GM10266 (cell line): ENCODE results near the gene GPR68.

Experiments
- DNase-seq: peaks from one replicate; pipeline ENCODE4 v3.0.0; 2012; ENCODE audit errors: extremely low spot score
- TF ChIP-seq, protein P1 (sequence below): IDR thresholded peaks from 2 replicates; pipeline ENCODE4 v1.5.1; 2012; ENCODE audit warnings: mild to moderate bottlenecking, low read depth; ENCODE audit not compliant: control insufficient read depth, insufficient read depth; ENCODE audit errors: missing control alignments

GPR68 gene

DNA sequence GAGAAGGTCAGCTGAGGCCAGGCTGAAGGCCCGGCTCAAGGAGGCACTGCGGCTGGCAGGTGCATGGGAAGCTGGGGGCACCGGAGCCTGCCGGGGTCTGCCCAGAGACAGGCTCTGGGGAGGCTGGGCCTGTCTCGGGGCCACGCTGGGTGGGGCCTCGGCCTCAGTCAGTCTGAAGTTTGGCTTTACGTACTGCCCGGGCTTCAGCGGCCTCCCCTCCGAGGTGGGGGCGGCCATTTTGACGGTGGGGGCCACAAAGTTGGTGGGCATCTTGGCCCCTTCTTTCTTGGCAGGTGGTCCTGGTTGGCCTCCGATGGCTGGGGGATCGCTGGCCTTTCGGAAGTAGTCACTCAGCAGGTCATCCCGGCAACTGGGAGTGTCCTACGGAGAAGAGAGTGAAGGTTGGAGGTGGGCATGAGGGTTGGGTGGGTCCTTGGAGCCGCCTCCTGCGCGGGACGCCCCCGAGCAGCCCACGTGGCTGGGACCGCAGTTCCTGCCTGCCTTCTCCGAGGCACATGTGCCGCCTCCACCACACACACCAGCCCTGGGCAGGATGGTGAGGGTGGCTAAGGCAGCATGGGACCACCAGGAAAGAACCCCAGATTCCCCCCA, 28.9 kb upstream of the GPR68 start:
- DNase-seq: no peak
- TF ChIP-seq, protein P1, sequence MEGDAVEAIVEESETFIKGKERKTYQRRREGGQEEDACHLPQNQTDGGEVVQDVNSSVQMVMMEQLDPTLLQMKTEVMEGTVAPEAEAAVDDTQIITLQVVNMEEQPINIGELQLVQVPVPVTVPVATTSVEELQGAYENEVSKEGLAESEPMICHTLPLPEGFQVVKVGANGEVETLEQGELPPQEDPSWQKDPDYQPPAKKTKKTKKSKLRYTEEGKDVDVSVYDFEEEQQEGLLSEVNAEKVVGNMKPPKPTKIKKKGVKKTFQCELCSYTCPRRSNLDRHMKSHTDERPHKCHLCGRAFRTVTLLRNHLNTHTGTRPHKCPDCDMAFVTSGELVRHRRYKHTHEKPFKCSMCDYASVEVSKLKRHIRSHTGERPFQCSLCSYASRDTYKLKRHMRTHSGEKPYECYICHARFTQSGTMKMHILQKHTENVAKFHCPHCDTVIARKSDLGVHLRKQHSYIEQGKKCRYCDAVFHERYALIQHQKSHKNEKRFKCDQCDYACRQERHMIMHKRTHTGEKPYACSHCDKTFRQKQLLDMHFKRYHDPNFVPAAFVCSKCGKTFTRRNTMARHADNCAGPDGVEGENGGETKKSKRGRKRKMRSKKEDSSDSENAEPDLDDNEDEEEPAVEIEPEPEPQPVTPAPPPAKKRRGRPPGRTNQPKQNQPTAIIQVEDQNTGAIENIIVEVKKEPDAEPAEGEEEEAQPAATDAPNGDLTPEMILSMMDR: no peak

DNA sequence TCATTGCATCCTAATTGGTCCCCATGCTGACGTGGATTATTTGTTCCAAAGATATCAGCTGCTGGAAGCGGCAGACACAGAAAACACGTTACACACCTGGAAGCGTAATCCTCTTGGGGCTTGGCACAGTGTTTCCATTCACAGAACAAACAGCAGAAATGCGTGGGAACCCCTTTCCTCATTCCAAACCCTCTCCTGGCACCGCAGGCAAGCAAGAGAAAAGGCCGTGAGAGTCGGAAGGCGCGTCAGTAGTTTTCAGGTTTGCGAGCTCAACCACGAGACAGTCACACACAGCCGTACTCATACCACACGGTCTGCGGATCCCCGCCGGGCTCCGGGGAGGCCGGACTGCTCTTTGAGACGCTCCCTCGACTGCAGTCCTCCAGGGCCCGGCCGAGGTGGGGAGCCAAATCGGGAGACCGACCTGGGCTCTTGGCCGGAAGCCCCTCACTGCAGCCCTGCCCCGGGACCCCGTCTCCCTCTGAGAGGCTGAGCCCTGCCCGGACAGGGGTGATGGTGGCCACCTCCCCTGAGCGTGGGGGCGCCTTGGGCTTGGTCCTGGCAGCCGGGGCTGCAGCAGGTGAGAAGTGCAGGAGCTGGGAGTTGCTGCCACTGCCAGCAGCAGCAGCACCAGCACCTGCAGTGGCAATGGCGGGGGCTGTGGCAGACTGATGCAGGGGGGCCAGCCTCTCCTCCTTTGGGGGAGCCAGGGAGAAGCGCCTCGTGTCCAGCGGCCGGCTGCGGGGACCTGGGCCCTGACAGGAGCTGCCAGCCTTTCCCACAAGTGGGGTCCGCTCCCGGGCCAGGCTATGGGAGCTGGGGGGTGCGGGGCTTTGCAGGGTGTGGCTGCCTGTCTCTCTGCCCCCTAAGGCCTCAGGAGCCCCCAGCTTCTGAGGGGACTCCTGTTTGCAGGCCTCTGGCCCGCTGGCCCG, 28.1 kb upstream of the GPR68 start:
- TF ChIP-seq, protein P1: no peak
- DNase-seq: no peak

DNA sequence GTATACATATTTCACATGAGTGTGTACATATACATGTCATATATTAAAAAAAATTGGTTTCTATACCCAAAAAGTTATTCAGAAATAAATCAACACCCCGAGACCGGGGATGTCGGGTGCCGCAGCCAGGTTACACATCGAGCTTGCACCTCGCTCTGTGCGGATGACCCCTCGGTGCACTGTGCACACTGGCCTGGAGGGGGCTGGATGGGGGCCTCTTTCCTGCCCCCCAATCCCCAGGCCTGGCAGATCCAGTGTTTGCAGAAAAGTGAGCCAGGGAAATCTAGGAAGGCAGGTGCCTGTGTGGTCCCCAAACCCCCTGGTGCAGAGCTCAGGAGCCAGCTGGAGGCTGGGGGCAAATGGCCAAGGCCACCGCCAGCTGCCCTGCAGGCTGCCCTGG, 27.1 kb upstream of the GPR68 start:
- TF ChIP-seq, protein P1: no peak
- no peak for DNase-seq

DNA sequence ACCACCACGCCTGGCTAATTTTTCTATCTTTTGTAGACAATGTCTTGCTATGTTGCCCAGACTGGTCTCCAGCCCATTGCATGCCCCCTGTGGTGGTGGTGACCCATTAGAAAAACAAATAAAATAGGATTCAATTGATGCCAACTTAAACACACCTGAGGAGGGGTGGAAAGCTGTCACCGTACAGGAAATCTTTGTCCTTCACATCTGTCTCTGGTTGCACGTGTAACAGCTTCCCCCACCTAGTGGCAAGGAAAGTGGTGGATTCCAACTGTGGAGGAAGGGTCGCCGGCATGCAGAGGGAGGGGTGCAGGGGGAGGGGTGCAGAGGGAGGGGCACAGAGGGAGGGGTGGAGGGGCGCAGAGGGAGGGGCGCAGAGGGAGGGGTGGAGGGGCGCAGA, 26.1 kb upstream of the GPR68 start:
- no peak for DNase-seq
- TF ChIP-seq, protein P1: no peak

DNA sequence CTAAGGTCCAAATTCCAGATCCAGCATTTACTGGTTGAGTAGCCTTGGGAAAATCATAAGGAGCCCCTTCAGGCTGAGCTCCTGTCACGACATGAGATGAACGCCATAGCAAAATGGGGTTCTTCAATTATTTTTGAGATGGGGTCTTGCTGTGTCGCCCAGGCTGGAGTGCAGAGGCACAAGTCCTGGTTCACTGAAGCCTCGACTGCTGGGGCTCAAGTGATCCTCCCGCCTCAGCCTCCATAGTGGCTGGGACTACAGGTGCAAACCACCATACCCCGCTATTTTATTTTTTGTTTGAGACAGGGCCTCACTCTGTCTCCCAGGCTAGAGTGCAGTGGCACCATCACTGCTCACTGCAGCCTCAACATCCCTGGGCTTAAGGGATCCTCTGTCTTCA, 25.7 kb upstream of the GPR68 start:
- TF ChIP-seq, protein P1: no peak
- no peak for DNase-seq

DNA sequence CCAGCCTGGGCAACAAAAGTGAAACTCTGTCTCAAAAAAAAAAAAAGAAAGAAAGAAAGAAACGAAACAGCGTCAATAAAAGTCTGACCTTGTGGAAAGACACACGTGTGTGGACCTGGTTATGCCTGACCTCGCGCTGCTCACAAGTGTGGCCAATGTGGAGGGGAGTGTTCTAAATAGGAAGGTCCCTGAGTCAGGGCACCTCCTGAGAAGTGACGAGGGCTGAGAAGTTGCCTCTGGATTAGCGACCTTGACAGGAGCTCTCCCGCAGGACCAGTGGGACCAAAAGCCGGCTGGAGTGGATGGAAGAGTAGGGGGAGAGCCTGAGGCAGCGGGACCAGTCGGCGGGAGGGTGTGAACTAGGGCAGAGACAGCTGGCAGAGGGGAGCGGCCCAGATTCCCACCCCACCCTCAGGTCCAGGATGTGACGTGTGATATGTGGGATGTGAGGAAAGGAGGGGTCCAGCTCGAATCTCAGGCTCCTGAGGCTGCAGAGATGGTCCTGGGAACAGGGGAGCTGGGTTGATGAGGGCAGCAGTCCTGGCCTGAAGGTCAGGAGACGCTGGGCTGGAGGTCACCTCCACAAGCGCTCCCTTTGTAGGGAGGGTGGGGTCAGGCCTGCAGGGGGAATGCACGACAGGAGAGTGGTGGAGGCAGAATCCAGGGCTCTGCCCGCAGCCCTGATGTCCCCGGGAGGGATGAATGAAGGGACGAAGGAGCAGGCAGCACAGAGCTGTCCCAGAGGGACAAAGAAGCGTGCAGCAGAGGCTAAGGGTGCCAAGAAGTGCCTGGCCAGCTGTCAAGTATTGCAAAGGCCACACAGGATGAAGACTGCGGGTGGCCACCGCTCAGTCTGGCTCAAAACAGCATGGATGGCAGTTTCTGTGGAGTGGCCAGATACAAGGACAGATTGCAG, 24.8 kb upstream of the GPR68 start:
- TF ChIP-seq, protein P1: no peak
- no peak for DNase-seq
